HepG2 (cell line): Measurements from ENCODE around the gene THSD4. TPM values are rescaled to one million over a fixed set of nuclear protein-coding genes. Genes with fewer than 3 reads are reported as not detected.

Source experiments
- ATAC-seq: fragments of 200-7000 bp; cut with Tn5 transposase; 3 replicates; pipeline ENCODE4 v1.9.1; 2020; ENCODE audit warnings: mild to moderate bottlenecking, moderate library complexity
- BruUV-seq: library from RNA; stranded (reverse); fragments of 400-500 nt; replicated peaks from 2 replicates; lab custom pipeline; 2021; lab: Mats Ljungman, UMichigan
- CTCF ChIA-PET: fragments of 300-600 bp; formaldehyde crosslinking; extraction: SDS; loops from one replicate; lab custom pipeline; 2021; ENCODE audit warnings: low total read pairs, inconsistent platforms, low intra/inter-chr PET ratio; lab: Yijun Ruan, JAX
- POLR2A ChIA-PET: fragments of 350-600 bp; sonication (Branson Sonifier 250); formaldehyde crosslinking; loops from one replicate; lab custom pipeline; 2020; ENCODE audit warnings: antibody characterized with exemption, inconsistent platforms; lab: Yijun Ruan, JAX
- DNase-seq: peaks from one replicate; pipeline ENCODE4 v3.0.0-alpha.2; 2015; ENCODE audit warnings: low spot score
- FAIRE-seq: peaks from 3 replicates; lab custom pipeline; 2011; peaks lifted over from hg19 to GRCh38; lab: Jason Lieb, UNC
- H2AFZ ChIP-seq: one replicate; pipeline ENCODE4 v1.6.1; 2011; ENCODE audit warnings: low read length, inconsistent platforms
- H3K27ac ChIP-seq: fragments of 300-600 bp; 3 replicates; pipeline ENCODE4 v1.8.0; 2011; ENCODE audit warnings: mixed run types, mild to moderate bottlenecking, mixed read lengths, low read length, inconsistent platforms; ENCODE audit not compliant: insufficient read depth; ENCODE audit errors: extremely low read length
- H3K27me3 ChIP-seq, 2 experiments: fragments of 200-600 bp in 1 of 2; 2 replicates in 1 of 2; 3 replicates in 1 of 2; pipeline versions ENCODE4 v1.6.0 to v1.8.0; 2011; ENCODE audit warnings: low read length in 2 of 2, mild to moderate bottlenecking in 2 of 2, moderate library complexity in 2 of 2, inconsistent platforms in 1 of 2; ENCODE audit not compliant: insufficient read depth in 2 of 2, control insufficient read depth in 1 of 2
- H3K36me3 ChIP-seq, 2 experiments: fragments of 200-600 bp in 1 of 2; replicated peaks in 1 of 2; 2 replicates in 1 of 2; 3 replicates in 1 of 2; pipeline versions ENCODE4 v1.5.1 to v1.8.0; 2011; ENCODE audit warnings: low read length in 2 of 2, inconsistent platforms in 1 of 2; ENCODE audit not compliant: insufficient read depth in 2 of 2, control insufficient read depth in 1 of 2
- H3K4me1 ChIP-seq: 2 replicates; pipeline ENCODE4 v1.5.1; 2012; ENCODE audit warnings: low read length, inconsistent platforms; ENCODE audit not compliant: insufficient read depth
- H3K4me2 ChIP-seq: 2 replicates; pipeline ENCODE4 v1.6.0; 2011; ENCODE audit warnings: low read depth, low read length, inconsistent platforms
- H3K4me3 ChIP-seq, 3 experiments: fragments of 200-600 bp in 1 of 3; sonication (generic), shearing (Covaris generic) in 1 of 3; replicated peaks in 1 of 3; 2 replicates each; pipeline ENCODE4 v1.5.1; 2011 to 2016; ENCODE audit warnings: low read length in 3 of 3, inconsistent platforms in 2 of 3, low read depth in 2 of 3, mild to moderate bottlenecking in 2 of 3, control low read depth in 1 of 3, mixed read lengths in 1 of 3; ENCODE audit not compliant: insufficient read depth in 1 of 3
- H3K79me2 ChIP-seq: one replicate; pipeline ENCODE4 v1.6.1; 2011; ENCODE audit warnings: low read length, inconsistent platforms; ENCODE audit not compliant: insufficient read depth
- H3K9ac ChIP-seq: 2 replicates; pipeline ENCODE4 v1.6.0; 2011; ENCODE audit warnings: mild to moderate bottlenecking, low read depth, low read length, inconsistent platforms; ENCODE audit not compliant: insufficient read depth
- H3K9me3 ChIP-seq: 2 replicates; pipeline ENCODE4 v1.5.1; 2012; ENCODE audit warnings: mild to moderate bottlenecking, low read length
- H4K20me1 ChIP-seq: 2 replicates; pipeline ENCODE4 v1.6.0; 2011; ENCODE audit warnings: inconsistent platforms, mild to moderate bottlenecking, low read length, moderate library complexity; ENCODE audit not compliant: insufficient read depth
- CREBL2 ChIP-seq: sonication (generic); formaldehyde crosslinking; IDR thresholded peaks from 2 replicates; pipeline ENCODE4 v1.8.1; 2023; ENCODE audit warnings: missing genetic modification reagents, mild to moderate bottlenecking, borderline replicate concordance
- GATAD2A ChIP-seq: IDR thresholded peaks from 2 replicates; pipeline ENCODE4 v1.6.1; 2016
- HMG20B ChIP-seq: conservative IDR thresholded peaks from 2 replicates; pipeline ENCODE4 v1.6.1; 2016; ENCODE audit warnings: missing genetic modification reagents, missing compliant biosample characterization
- HOMEZ ChIP-seq: IDR thresholded peaks from 2 replicates; pipeline ENCODE4 v1.6.1; 2016; ENCODE audit warnings: low read depth
- SMARCC2 ChIP-seq: fragments of 450-650 bp; IDR thresholded peaks from 2 replicates; pipeline ENCODE4 v1.6.1; 2017; ENCODE audit warnings: antibody characterized with exemption, mild to moderate bottlenecking
- ZBTB49 ChIP-seq: sonication (generic); formaldehyde crosslinking; IDR thresholded peaks from 2 replicates; pipeline ENCODE4 v1.4.0; 2020; ENCODE audit warnings: missing genetic modification reagents, borderline replicate concordance
- ZMAT3 ChIP-seq: sonication (generic); formaldehyde crosslinking; conservative IDR thresholded peaks from 2 replicates; pipeline ENCODE4 v1.7.0; 2021; ENCODE audit warnings: missing genetic modification reagents
- ZNF451 ChIP-seq: sonication (generic); formaldehyde crosslinking; IDR thresholded peaks from 2 replicates; pipeline ENCODE4 v1.5.0; 2020; ENCODE audit warnings: mild to moderate bottlenecking, missing genetic modification reagents
- ZNF782 ChIP-seq: sonication (generic); formaldehyde crosslinking; IDR thresholded peaks from 2 replicates; pipeline ENCODE4 v1.4.0; 2020; ENCODE audit warnings: missing genetic modification reagents, mild to moderate bottlenecking, borderline replicate concordance
- WGBS: methylation state at CpG from one replicate; pipeline ENCODE4 v1.1.6; 2017; ENCODE audit warnings: low lambda C conversion rate; 5-methylcytosine and 5-hydroxymethylcytosine counted together
- in situ Hi-C: cut with HindIII; loops from 2 replicates; pipeline ENCODE4 v1.10.0; 2017; ENCODE audit warnings: low pct_unique_long_range_greater_than_20kb; ENCODE audit not compliant: extremely low pct_ligation_motif_present
- intact Hi-C: fragments of 100-400 bp; cut with micrococcal nuclease; formaldehyde crosslinking; loops from one replicate; pipeline ENCODE4 v1.10.0; 2022; ENCODE audit not compliant: unreplicated experiment
- polyA plus RNA-seq, 8 experiments: library from polyadenylated mRNA; depleted of rRNA in 3 of 8; stranded (reverse) in 7 of 8; unstranded in 1 of 8; fragments of >200 nt; fragmentation: Illumina TruSeq in 4 of 8; extraction: Trizol in 4 of 8; gene quantifications; 2 replicates each; pipeline versions ENCODE4 v1.2.1 to v1.2.3, GENCODE V29; 2011 to 2016; ENCODE audit warnings: low read depth in 4 of 8, missing spikeins in 1 of 8, mixed read lengths in 1 of 8; ENCODE audit not compliant: insufficient read depth in 1 of 8
- total RNA-seq, 5 experiments: library from RNA; depleted of rRNA; stranded (reverse); fragments of >200 nt; fragmentation: Illumina TruSeq; extraction: Trizol; gene quantifications; 2 replicates each; pipeline ENCODE4 v1.2.3, GENCODE V29; 2016; ENCODE audit warnings: low read depth in 1 of 5

Gene THSD4
- total and polyA plus RNA-seq, 2 of the 13 experiments (the other 11 are each of a cell fraction or from before 2014, with no cell fraction given) = 0.07 to 0.21 TPM

- H3K4me1 ChIP-seq = no peaks in the 10 kb centered on the region
- H3K79me2 ChIP-seq = no peaks in the 10 kb centered on the region
- H3K9me3 ChIP-seq = no peaks in the 10 kb centered on the region
- intact Hi-C loops = no loop called here
- H3K27ac ChIP-seq = no peak overlapping the region
- H2AFZ ChIP-seq = no peak overlapping the region
- 19% methylated on average over 6 of the region's 6 CpGs for WGBS
- BruUV-seq = no TSS peak
- no peak overlapping the region for H3K4me2 ChIP-seq
- in situ Hi-C loops = no loop called here
- no peaks in the 10 kb centered on the region for H3K27me3 ChIP-seq
- H4K20me1 ChIP-seq = no peaks in the 10 kb centered on the region
- no peak for DNase-seq
- H3K4me3 ChIP-seq = no peak overlapping the region
- ATAC-seq = no peak
- no peak overlapping the region for H3K9ac ChIP-seq
- POLR2A ChIA-PET = no interaction called here
- TF ChIP-seq ZNF782 (CRISPR knock-in tag) = no peak
- TF ChIP-seq GATAD2A = no peak
- TF ChIP-seq ZBTB49 (CRISPR knock-in tag) = no peak
- no peak for TF ChIP-seq HOMEZ (CRISPR knock-in tag)
- no peak for TF ChIP-seq ZMAT3
- no peak for TF ChIP-seq CREBL2 (CRISPR knock-in tag)
- no peak for TF ChIP-seq SMARCC2
- TF ChIP-seq ZNF451 = no peak
- no peak for TF ChIP-seq HMG20B (CRISPR knock-in tag)
- no peaks in the 10 kb centered on the region for H3K36me3 ChIP-seq
- FAIRE-seq = no peak
- CTCF ChIA-PET = no interaction called here
These were observed 116.5 kb downstream of the THSD4 start for GRCh38 chr15:71231758-71232157.
